ENCODE data around the gene EXOSC3. TPM values are rescaled to one million over a fixed set of nuclear protein-coding genes. Genes with fewer than 3 reads are reported as not detected.
"Not testable (repeated sequence)": the region's sequence is repeated elsewhere in the genome, so short reads cannot be mapped to it uniquely, and the experiment has no call there.

Gene EXOSC3
- total RNA-seq, 1 experiment from 2014 or later = 44.8 TPM

- Mint-ChIP-seq H3K27ac (ENCODE audit: low read depth, unreplicated experiment) (no peak overlapping the region), H3K4me1 (ENCODE audit: insufficient read depth, unreplicated experiment) (peaks cover 6% of the 10 kb centered on the region), H3K36me3 (ENCODE audit: insufficient read depth, unreplicated experiment) (peaks cover 6% of the 10 kb centered on the region), H3K4me3 (ENCODE audit: unreplicated experiment) (no peak overlapping the region), H3K9me3 (ENCODE audit: unreplicated experiment) (no peaks in the 10 kb centered on the region), H3K27me3 (ENCODE audit: insufficient read depth, unreplicated experiment) (no peaks in the 10 kb centered on the region)
- ChIA-PET CTCF (interaction anchor here (1.2 kb wide), 1 partner anchor 9 kb away, joined by 4 read pairs; no protein-coding TSS in a partner anchor), POLR2A (interaction anchor here (1.1 kb wide), 1 partner anchor 22 kb away, joined by 3 read pairs; no protein-coding TSS in a partner anchor)
- no TSS peak for BruUV-seq (replicated peaks)
- TF ChIP-seq, protein P1, sequence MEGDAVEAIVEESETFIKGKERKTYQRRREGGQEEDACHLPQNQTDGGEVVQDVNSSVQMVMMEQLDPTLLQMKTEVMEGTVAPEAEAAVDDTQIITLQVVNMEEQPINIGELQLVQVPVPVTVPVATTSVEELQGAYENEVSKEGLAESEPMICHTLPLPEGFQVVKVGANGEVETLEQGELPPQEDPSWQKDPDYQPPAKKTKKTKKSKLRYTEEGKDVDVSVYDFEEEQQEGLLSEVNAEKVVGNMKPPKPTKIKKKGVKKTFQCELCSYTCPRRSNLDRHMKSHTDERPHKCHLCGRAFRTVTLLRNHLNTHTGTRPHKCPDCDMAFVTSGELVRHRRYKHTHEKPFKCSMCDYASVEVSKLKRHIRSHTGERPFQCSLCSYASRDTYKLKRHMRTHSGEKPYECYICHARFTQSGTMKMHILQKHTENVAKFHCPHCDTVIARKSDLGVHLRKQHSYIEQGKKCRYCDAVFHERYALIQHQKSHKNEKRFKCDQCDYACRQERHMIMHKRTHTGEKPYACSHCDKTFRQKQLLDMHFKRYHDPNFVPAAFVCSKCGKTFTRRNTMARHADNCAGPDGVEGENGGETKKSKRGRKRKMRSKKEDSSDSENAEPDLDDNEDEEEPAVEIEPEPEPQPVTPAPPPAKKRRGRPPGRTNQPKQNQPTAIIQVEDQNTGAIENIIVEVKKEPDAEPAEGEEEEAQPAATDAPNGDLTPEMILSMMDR (IDR thresholded peaks at IDR 0.05; ENCODE audit: unreplicated experiment) = no peak
- intact Hi-C loops (cut with micrococcal nuclease) = no loop called here
- DNase-seq (ENCODE audit: unreplicated experiment) = no peak
Measured at GRCh38 chr9:37758747-37759146, 26.1 kb downstream of the EXOSC3 start.

- H3K36me3 Mint-ChIP-seq (ENCODE audit: insufficient read depth, unreplicated experiment) = no peaks in the 10 kb centered on the region
- H3K9me3 Mint-ChIP-seq (ENCODE audit: unreplicated experiment) = no peaks in the 10 kb centered on the region
- H3K4me3 Mint-ChIP-seq (ENCODE audit: unreplicated experiment) = peak within 1 kb of the TSS; percentile 78
- ChIA-PET CTCF (interaction anchor here (0.6 to 1.1 kb wide), 4 partner anchors 15 to 268 kb away, joined by 3 to 4 read pairs (median 3); no protein-coding TSS in a partner anchor), POLR2A (interaction anchor here (0.6 to 1.4 kb wide), 3 partner anchors 46 to 958 kb away, joined by 3 read pairs; partner anchors contain the start of gene TOMM5)
- H3K4me1 Mint-ChIP-seq (ENCODE audit: insufficient read depth, unreplicated experiment) = no peaks in the 10 kb centered on the region
- peak; percentile 44 for DNase-seq (ENCODE audit: unreplicated experiment)
- intact Hi-C loops (cut with micrococcal nuclease) = loop anchor here (5.0 kb wide), 1 partner anchor 171 kb away; no protein-coding TSS in a partner anchor
- TF ChIP-seq, protein P1 (IDR thresholded peaks at IDR 0.05; ENCODE audit: unreplicated experiment) = no peak
- no peaks in the 10 kb centered on the region for H3K27me3 Mint-ChIP-seq (ENCODE audit: insufficient read depth, unreplicated experiment)
- peak within 1 kb of the TSS; percentile 57 for H3K27ac Mint-ChIP-seq (ENCODE audit: low read depth, unreplicated experiment)
- BruUV-seq (replicated peaks) = TSS peak; percentile 70
Measured at GRCh38 chr9:37753489-37754190, 31.2 kb downstream of the EXOSC3 start, which contains the start of gene TRMT10B. TRMT10B (plus strand) TSS chr9:37753805; CDS start chr9:37761932, 8,127 bp downstream.

DNA sequence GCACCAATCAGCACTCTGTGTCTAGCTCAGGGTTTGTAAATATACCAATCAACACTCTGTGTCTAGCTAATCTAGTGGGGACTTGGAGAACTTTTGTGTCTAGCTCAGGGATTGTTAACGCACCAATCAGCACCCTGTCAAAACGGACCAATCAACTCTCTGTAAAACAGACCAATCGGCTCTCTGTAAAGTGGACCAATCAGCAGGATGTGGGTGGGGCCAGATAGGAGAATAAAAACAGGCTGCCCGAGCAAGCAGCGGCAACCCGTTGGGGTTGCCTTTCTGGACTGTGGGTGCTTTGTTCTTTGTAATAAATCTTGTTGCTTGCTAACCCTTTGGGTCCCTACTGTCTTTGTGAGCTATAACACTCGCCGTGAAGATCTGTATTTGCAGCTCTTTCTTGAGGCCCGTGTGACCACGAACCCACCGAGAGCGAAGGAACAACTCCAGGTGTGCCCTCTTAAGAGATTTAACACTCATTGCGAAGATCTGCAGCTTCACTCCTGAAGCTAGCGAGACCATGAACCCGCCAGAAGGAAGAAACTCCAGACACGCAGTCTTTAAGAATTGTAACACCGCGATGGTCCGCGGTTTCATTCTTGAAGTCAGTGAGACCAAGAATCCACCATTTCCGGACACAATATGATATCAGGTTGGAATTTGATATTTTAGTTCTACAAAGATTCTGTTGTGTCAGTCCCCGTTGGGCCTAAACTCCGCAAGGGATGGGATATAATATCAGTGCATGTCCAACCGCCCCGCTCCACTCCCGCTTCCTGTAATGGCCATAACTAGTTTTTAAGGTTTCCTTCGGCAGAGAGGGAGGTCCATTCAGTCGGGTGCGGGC is 32.0 kb downstream of the EXOSC3 start:
- BruUV-seq (replicated peaks) = no TSS peak
- no peaks in the 10 kb centered on the region for H3K27me3 Mint-ChIP-seq (ENCODE audit: insufficient read depth, unreplicated experiment)
- intact Hi-C loops (cut with micrococcal nuclease) = loop anchor here (5.0 kb wide), 1 partner anchor 171 kb away; no protein-coding TSS in a partner anchor
- CTCF ChIA-PET = interaction anchor here (0.6 to 1.1 kb wide), 4 partner anchors 16 to 268 kb away, joined by 3 to 4 read pairs (median 3); no protein-coding TSS in a partner anchor
- TF ChIP-seq, protein P1 (IDR thresholded peaks at IDR 0.05; ENCODE audit: unreplicated experiment) = no peak
- peak overlapping the region; percentile 57 for H3K27ac Mint-ChIP-seq (ENCODE audit: low read depth, unreplicated experiment)
- no peak for DNase-seq (ENCODE audit: unreplicated experiment)
- H3K36me3 Mint-ChIP-seq (ENCODE audit: insufficient read depth, unreplicated experiment) = no peaks in the 10 kb centered on the region
- H3K9me3 Mint-ChIP-seq (ENCODE audit: unreplicated experiment) = no peaks in the 10 kb centered on the region
- peak overlapping the region; percentile 78 for H3K4me3 Mint-ChIP-seq (ENCODE audit: unreplicated experiment)
- no peaks in the 10 kb centered on the region for H3K4me1 Mint-ChIP-seq (ENCODE audit: insufficient read depth, unreplicated experiment)
- POLR2A ChIA-PET = interaction anchor here (0.6 to 1.4 kb wide), 3 partner anchors 47 to 959 kb away, joined by 3 read pairs; partner anchors contain the start of gene TOMM5

GRCh38 chr9:37752112-37752511 is 32.8 kb downstream of the EXOSC3 start:
- CTCF ChIA-PET; H3K27me3 Mint-ChIP-seq (ENCODE audit: insufficient read depth, unreplicated experiment): not testable (repeated sequence)
- POLR2A ChIA-PET = interaction anchor here (1.4 kb wide), 1 partner anchor 160 kb away, joined by 3 read pairs; the partner anchor contains the start of gene TOMM5

GRCh38 chr9:37751704-37752103 is 33.2 kb downstream of the EXOSC3 start:
- H3K4me1 Mint-ChIP-seq (ENCODE audit: insufficient read depth, unreplicated experiment) = not testable (repeated sequence)

More at GRCh38 chr9:37752112-37752511, 32.8 kb downstream of the EXOSC3 start:
- not testable (repeated sequence) for H3K9me3 Mint-ChIP-seq (ENCODE audit: unreplicated experiment); H3K4me1 Mint-ChIP-seq (ENCODE audit: insufficient read depth, unreplicated experiment); H3K4me3 Mint-ChIP-seq (ENCODE audit: unreplicated experiment); DNase-seq (ENCODE audit: unreplicated experiment); BruUV-seq (replicated peaks); H3K36me3 Mint-ChIP-seq (ENCODE audit: insufficient read depth, unreplicated experiment); H3K27ac Mint-ChIP-seq (ENCODE audit: low read depth, unreplicated experiment)
- intact Hi-C loops (cut with micrococcal nuclease) = loop anchor here (5.0 kb wide), 1 partner anchor 170 kb away; no protein-coding TSS in a partner anchor

More at GRCh38 chr9:37751704-37752103, 33.2 kb downstream of the EXOSC3 start:
- CTCF ChIA-PET; DNase-seq (ENCODE audit: unreplicated experiment); H3K27ac Mint-ChIP-seq (ENCODE audit: low read depth, unreplicated experiment); BruUV-seq (replicated peaks); H3K4me3 Mint-ChIP-seq (ENCODE audit: unreplicated experiment); H3K27me3 Mint-ChIP-seq (ENCODE audit: insufficient read depth, unreplicated experiment); POLR2A ChIA-PET; H3K9me3 Mint-ChIP-seq (ENCODE audit: unreplicated experiment); H3K36me3 Mint-ChIP-seq (ENCODE audit: insufficient read depth, unreplicated experiment): not testable (repeated sequence)
- intact Hi-C loops (cut with micrococcal nuclease) = loop anchor here (5.0 kb wide), 1 partner anchor 169 kb away; no protein-coding TSS in a partner anchor
